ENCODE results near the gene IL1RL2. TPM values are rescaled to one million over a fixed set of nuclear protein-coding genes. Genes with fewer than 3 reads are reported as not detected.

Gene IL1RL2
- total and polyA plus RNA-seq, 2 of the 8 experiments (the other 6 are each of a cell fraction or from before 2014, with no cell fraction given), result not detected

- no peak overlapping the region for H2BK15ac ChIP-seq (ENCODE audit: low read length)
- H3K18ac ChIP-seq (ENCODE audit: extremely low read depth, low read length), result no peak overlapping the region
- H2BK5ac ChIP-seq (ENCODE audit: low read depth, low read length), result no peak overlapping the region
- H3K4ac ChIP-seq (replicated peaks; ENCODE audit: insufficient read length, low read depth, low read length), result no peak overlapping the region
- H3K4me3 ChIP-seq (ENCODE audit: extremely low read depth in 1 of 4, insufficient read depth in 2 of 4, low read depth in 3 of 4, low read length in 4 of 4), result no peak overlapping the region
- H3K9ac ChIP-seq (replicated peaks in 1 of 4; ENCODE audit: extremely low read depth in 1 of 4, low read depth in 3 of 4, low read length in 3 of 4), result no peak overlapping the region
- H2BK20ac ChIP-seq (ENCODE audit: low read length), result no peak overlapping the region
- H4K5ac ChIP-seq (ENCODE audit: insufficient read length, low read depth, low read length), result no peak overlapping the region
- H2AK5ac ChIP-seq (ENCODE audit: low read depth, low read length), result no peak overlapping the region
- no peaks in the 10 kb centered on the region for H3K36me3 ChIP-seq (ENCODE audit: control insufficient read depth in 2 of 4, insufficient read depth in 4 of 4, low read length in 3 of 4)
- H3K27me3 ChIP-seq (replicated peaks in 1 of 4; ENCODE audit: control insufficient read depth in 3 of 4, extremely low read depth in 1 of 4, insufficient read depth in 3 of 4, low read length in 3 of 4), result no peaks in the 10 kb centered on the region
- H4K91ac ChIP-seq (replicated peaks; ENCODE audit: insufficient read length, low read length), result no peak overlapping the region
- no peaks in the 10 kb centered on the region for H3K9me3 ChIP-seq (ENCODE audit: insufficient read depth in 2 of 2, low read depth in 1 of 2, low read length in 1 of 2)
- no peak overlapping the region for H2BK120ac ChIP-seq (replicated peaks; ENCODE audit: low read depth, low read length)
- no peak overlapping the region for H2AFZ ChIP-seq (ENCODE audit: low read length)
- TF ChIP-seq GTF2F1 (IDR thresholded peaks at IDR 0.05; ENCODE audit: borderline replicate concordance, low read depth, low read length) (no peak), RFX5 (IDR thresholded peaks at IDR 0.05; ENCODE audit: borderline replicate concordance, low read depth, low read length) (no peak), PHF8 (conservative IDR thresholded peaks at IDR 0.05; ENCODE audit: low read depth, low read length) (no peak), CREB1 (IDR thresholded peaks at IDR 0.05) (no peak), SP1 (IDR thresholded peaks at IDR 0.05; ENCODE audit: low read depth, low read length) (no peak), SRF (IDR thresholded peaks at IDR 0.05; ENCODE audit: low read depth, low read length) (no peak), YY1 (IDR thresholded peaks at IDR 0.05; ENCODE audit: low read depth, low read length) (no peak)
- H3K14ac ChIP-seq (ENCODE audit: insufficient read length), result no peak overlapping the region
- H3K4me1 ChIP-seq (replicated peaks in 1 of 4; ENCODE audit: control insufficient read depth in 3 of 4, insufficient read depth in 4 of 4, low read length in 3 of 4), result no peaks in the 10 kb centered on the region
- no peak overlapping the region for H3K56ac ChIP-seq (replicated peaks; ENCODE audit: insufficient read length, low read depth, low read length)
- no peaks in the 10 kb centered on the region for H3K79me1 ChIP-seq (ENCODE audit: low read depth, low read length)
- no peaks in the 10 kb centered on the region for H3K79me2 ChIP-seq (ENCODE audit: control insufficient read depth in 1 of 2, insufficient read depth in 2 of 2, low read length in 2 of 2)
- H3K23ac ChIP-seq (ENCODE audit: insufficient read length), result no peak overlapping the region
- CTCF ChIA-PET (ENCODE audit: partially characterized antibody), result interaction anchor here (1.0 to 4.5 kb wide), 8 partner anchors 9 to 355 kb away, joined by 3 to 25 read pairs (median 4); partner anchors contain the start of genes IL1RL2 and SLC9A4
- H3K4me2 ChIP-seq (ENCODE audit: insufficient read depth in 1 of 2, low read depth in 2 of 2, low read length in 2 of 2), result no peak overlapping the region
- no peak overlapping the region for H4K8ac ChIP-seq (ENCODE audit: extremely low read depth, insufficient read depth, low read length)
- FAIRE-seq (no peak), DNase-seq (ENCODE audit: low read depth in 1 of 2, low spot score in 2 of 2) (peak in 1 of 2 experiments; percentile 26)
- no peak overlapping the region for H3K27ac ChIP-seq (ENCODE audit: low read depth, low read length)
- H4K20me1 ChIP-seq (replicated peaks in 1 of 2; ENCODE audit: control insufficient read depth in 1 of 2, insufficient read depth in 2 of 2, low read length in 2 of 2), result no peaks in the 10 kb centered on the region
- POLR2A ChIA-PET (ENCODE audit: partially characterized antibody), result no interaction called here
- H3K23me2 ChIP-seq (ENCODE audit: low read depth, low read length), result no peaks in the 10 kb centered on the region
- no peak overlapping the region for H2BK12ac ChIP-seq (ENCODE audit: low read depth, low read length)
- 92% methylated on average over 10 of the region's 10 CpGs; no CpG with 5 or more reads in 1 of the 2 experiments for WGBS, 2 experiments (ENCODE audit: extremely low coverage in 1 of 2, insufficient coverage in 1 of 2, insufficient read length in 1 of 2, insufficient replicate concordance in 2 of 2, low coverage in 1 of 2, low lambda C conversion rate in 2 of 2, missing lambda C conversion rate in 1 of 2)
These were observed 51.4 kb downstream of the IL1RL2 start for GRCh38 chr2:102238039-102238756.
